ENCODE data around the gene DPYD.
A peak's percentile ranks its signal among the peaks of the same experiment; 100 is the strongest.

Gene DPYD

GRCh38 chr1:97508653-97509218, 412.1 kb downstream of the DPYD start:
- no peak for DNase-seq

GRCh38 chr1:97507863-97508262, 413.0 kb downstream of the DPYD start:
- peak; percentile 2 for DNase-seq

GRCh38 chr1:97506368-97506767, 414.5 kb downstream of the DPYD start:
- DNase-seq = no peak

GRCh38 chr1:97505816-97506215, 415.0 kb downstream of the DPYD start:
- no peak for DNase-seq

- no peak for DNase-seq
These were observed 415.5 kb downstream of the DPYD start for GRCh38 chr1:97505289-97505688.

GRCh38 chr1:97502360-97502759, 418.5 kb downstream of the DPYD start:
- DNase-seq = no peak

GRCh38 chr1:97501628-97502027, 419.2 kb downstream of the DPYD start:
- no peak for DNase-seq

GRCh38 chr1:97500760-97501159, 420.1 kb downstream of the DPYD start:
- DNase-seq = no peak

GRCh38 chr1:97499667-97500066, 421.2 kb downstream of the DPYD start:
- DNase-seq = no peak

- peak; percentile 30 for DNase-seq
These were observed 431.0 kb downstream of the DPYD start for GRCh38 chr1:97489834-97490233.

GRCh38 chr1:97488530-97488929, 432.3 kb downstream of the DPYD start:
- DNase-seq = no peak

- no peak for DNase-seq
These were observed 438.8 kb downstream of the DPYD start for GRCh38 chr1:97482022-97482421.

- DNase-seq = no peak
These were observed 453.4 kb downstream of the DPYD start for GRCh38 chr1:97467445-97467844.

- no peak for DNase-seq
These were observed 456.5 kb downstream of the DPYD start for GRCh38 chr1:97464305-97464704.

GRCh38 chr1:97461782-97462181, 459.1 kb downstream of the DPYD start:
- no peak for DNase-seq

- DNase-seq = peak; percentile 2
These were observed 463.3 kb downstream of the DPYD start for GRCh38 chr1:97457446-97458089.

- no peak for DNase-seq
These were observed 468.9 kb downstream of the DPYD start for GRCh38 chr1:97451944-97452343.

- no peak for DNase-seq
These were observed 469.6 kb downstream of the DPYD start for GRCh38 chr1:97451046-97451826.

GRCh38 chr1:97441966-97442365, 478.9 kb downstream of the DPYD start:
- no peak for DNase-seq

- no peak for DNase-seq
These were observed 487.0 kb downstream of the DPYD start for GRCh38 chr1:97433824-97434177.

GRCh38 chr1:97433094-97433823, 487.6 kb downstream of the DPYD start:
- peak; percentile 92 for DNase-seq

- DNase-seq = no peak
These were observed 493.5 kb downstream of the DPYD start for GRCh38 chr1:97427371-97427770.

GRCh38 chr1:97424209-97424608, 496.6 kb downstream of the DPYD start:
- DNase-seq = no peak

- DNase-seq = no peak
These were observed 497.4 kb downstream of the DPYD start for GRCh38 chr1:97423403-97423802.
